HG02973 (cell line): ENCODE results near the gene SHOX.

Experiments
- ATAC-seq: cut with Tn5 transposase; IDR thresholded peaks from one replicate; pipeline ENCODE4 v1.9.1; 2021; ENCODE audit warnings: moderate library complexity; ENCODE audit not compliant: unreplicated experiment

The SHOX gene

DNA sequence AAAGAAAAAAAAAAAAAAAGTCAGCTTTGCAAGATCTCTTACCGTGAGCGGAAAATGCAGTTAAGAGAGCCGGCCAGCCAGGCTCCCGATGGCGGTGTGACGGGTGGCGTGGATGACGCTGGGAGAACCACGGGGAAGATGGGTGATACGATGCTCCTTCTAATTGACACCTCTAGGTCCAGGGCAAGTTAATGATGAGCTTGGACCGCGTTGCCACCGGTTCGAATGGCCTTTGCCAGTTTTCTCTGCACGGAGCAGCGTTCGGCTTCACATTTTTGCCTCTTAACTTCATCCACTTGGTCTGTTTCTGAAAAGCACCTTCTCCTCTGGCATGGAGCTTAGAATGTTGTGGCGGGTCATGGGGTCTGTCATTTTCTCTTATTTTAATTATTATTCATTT is 33.2 kb downstream of the SHOX start:
- no peak for ATAC-seq

DNA sequence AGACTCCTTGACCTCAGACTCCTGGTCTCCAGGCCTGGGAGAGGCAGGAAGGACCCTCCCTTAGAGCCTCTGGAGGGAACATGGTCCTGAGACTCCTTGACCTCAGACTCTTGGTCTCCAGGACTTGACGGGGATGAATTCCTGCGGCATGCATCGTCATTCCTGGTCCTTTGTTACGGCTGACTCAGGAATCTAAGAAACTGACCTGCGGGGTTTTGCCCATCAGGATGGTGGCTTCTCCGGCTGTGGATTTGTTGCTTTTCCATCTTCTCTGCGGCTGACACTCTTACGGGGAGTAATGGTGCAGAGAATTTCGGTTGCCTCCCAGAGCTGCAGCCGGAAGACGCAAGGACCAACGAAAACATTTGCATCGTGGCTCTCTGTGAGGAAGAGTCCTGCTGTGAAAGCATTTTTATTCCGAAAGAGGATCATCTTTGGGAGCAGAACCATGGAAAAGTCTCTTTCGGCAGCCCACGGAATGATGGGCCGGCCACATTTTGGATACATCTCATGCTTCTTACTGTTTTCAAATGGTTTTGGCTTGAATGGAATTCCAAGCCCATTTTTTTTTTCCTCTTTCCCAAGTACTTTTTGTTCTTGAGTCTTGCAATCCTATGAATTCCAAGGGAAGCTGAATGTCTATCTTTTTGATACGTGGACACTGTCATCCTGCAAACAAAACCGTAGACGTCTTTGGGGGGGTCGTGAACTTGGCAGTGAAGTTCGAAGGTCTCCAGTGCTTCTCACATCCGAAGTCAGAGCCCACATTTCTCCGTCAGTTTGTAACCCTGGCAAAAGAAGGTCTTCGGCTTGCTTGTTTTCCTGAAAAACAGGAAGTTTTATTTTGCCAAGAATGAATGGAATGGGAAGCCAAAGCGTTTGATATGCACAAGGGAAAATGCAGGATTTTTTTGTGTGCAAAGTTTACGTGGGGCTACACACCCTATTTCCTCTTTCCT is 36.5 kb downstream of the SHOX start:
- no peak for ATAC-seq

DNA sequence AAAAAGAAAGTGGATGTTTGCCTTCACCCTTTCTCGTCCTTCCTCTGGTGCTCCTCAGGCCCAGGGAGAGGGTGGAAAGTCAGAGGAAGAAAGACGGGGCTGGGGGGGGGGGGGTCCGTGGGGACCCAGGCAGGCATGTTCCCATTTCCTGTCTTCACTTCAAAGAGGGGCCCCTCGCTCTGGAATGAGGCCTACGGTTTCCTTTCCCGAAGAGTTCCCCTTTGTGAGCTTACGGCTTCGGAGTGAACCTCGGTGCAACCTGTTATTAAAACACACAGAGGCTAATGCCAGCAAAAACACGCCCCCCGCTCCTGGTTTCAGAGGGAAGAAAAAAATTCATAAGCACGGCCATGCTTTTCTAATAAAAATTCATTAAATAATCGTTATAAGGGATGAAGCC is 40.1 kb downstream of the SHOX start:
- no peak for ATAC-seq

DNA sequence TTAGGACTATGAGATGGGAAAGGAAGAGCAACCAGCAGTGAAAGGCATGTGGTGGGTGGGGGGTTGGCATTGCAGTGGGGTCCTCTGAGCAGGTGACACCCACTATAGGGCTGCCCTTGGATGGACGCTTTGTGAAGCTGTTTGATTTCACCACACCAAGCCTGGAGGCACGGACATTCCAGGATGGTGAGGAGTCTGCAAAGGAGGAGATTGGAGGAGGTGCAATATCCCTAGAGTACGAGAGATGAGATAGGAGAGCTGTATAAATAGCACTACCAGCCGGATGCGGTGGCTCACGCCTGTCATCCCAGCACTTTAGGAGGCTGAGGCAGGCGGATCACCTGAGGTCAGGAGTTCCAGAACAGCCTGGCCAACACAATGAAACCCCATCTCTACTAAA is 42.3 kb downstream of the SHOX start:
- no peak for ATAC-seq

DNA sequence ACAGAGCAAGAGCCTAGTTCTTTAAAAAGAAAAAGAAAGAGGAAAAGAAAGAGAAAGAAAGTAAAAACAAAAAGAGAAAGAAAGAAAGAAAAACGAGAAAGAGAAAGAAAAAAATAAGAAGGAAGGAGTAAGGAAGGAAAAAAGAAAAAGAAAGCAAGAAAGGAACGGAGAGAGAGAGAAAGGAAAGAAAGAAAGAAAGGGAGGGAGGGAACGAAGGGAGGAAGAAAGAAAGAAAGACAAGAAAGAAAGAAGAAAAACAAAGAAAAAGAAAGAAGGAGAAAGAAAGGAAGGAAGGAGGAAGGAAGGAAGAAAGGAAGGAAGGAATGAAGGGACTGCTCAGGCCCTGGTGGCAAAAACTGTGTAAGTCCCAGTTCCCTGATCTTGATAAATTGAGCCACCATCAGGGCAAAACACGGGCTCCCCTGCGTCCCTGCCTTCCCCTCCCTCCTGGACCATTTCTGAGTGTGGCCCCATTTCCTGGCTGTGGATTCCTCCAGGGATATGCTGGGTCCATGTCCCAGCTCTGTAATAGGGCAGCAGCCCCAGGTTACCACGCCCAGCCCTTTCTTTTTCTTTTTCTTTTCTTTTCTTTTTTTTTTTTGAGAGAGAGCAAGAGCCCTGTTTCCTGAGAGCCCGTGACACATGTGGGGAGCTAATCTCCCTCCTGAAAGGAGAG is 44.8 kb downstream of the SHOX start:
- ATAC-seq, result no peak

DNA sequence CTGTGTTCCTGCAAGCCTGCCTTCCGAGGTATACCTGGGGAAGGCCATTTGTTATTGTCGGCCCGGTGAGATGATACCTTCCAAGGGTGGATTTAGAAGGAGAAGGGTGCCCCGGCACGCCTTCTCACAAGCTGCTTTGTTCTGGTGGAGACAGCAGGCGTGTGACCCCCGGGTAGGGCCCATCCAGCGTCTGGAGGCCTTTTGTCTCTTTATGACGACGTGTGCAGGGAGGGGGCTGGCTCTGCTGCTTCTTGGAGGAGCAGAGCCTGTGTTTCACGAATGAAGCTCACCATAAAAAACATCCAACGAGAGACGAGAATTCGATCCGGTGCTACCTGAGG is 45.3 kb downstream of the SHOX start:
- no peak for ATAC-seq

DNA sequence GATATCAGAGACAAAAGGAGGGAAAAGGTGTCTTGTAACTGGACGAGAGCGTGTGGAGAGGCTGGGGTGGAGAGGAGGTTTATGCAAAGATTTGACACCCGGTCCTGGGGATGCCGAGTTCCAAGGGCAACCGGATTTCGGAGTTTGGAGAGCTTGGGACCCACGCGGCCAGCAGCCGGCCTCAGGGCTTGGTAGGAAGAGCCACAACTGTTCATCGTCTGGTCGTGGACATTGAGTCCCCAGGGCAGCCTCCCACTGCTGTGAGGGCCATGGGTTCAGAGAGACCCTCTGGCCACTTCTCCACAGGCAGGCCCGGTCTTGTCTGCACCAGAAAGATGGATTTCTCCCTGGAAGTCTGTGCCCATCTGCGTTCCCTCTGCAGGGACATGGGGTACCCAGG is 46.8 kb downstream of the SHOX start:
- no peak for ATAC-seq

DNA sequence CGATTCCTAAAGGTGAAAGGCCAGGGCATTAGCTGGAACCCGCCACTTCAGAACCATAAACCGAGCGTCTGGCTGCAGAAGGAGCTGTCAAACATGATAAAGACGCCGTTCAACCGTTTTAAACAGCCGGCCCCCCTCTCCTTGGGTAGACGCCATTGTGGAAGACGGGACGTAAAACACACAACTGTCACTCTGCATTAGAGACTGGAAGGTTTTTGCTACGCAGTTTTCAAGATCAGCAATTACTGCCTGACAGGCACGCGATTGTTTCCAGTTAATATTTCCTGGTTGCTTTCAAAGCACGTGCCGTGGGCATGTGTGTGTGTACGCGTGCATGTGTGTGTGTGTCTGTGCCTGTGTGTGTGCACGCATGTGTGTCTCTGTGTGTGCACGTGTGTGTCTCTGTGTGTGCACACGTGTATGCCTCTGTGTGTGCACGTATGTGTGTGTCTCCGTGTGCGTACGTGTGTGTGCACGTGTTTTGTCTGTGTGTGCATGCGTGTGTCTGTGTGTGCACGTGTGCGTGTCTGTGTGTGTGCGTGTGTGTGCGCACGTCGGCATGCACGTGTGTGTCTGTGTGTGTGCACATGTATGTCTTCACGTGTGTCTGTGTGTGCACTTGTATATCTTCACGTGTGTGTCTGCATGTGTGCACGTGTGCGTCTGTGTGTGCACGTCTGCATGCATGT is 48.8 kb downstream of the SHOX start:
- no peak for ATAC-seq

DNA sequence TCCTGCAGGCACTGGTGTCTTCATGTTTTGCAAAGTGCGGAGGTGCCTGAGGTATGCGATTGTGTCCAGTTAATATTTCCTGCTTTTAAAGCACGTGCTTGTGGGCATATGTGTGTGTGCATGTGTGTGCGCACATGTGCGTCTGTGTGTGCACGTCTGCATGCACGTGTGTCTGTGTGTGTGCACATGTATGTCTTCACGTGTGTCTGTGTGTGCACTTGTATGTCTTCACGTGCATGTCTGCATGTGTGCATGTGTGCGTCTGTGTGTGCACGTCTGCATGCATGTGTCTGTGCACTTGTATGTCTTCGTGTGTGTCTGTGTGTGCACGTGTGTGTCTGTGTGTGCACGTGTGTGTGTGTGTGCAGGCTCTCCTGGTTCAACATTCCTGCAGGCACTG is 49.5 kb downstream of the SHOX start:
- ATAC-seq, result no peak

DNA sequence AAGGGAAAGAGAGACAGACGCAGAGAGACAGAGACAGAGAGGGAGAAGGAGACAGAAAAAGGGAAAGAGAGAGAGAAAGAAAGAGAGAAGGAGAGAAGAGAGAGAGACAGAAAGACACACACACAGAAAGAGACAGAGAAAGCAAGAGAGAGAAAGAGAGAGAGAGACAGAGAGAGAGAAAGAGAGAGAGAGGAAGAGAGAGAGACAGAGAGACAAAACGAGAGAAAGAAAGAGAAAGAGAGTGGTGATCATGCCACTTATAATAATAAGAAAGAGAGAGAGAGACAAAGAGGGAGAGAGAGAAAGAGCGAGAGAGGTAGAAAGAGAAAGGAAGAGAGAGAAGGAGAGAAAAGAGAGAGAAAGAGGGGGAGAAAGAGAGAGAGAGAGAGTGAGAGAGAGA is 51.4 kb downstream of the SHOX start:
- no peak for ATAC-seq

DNA sequence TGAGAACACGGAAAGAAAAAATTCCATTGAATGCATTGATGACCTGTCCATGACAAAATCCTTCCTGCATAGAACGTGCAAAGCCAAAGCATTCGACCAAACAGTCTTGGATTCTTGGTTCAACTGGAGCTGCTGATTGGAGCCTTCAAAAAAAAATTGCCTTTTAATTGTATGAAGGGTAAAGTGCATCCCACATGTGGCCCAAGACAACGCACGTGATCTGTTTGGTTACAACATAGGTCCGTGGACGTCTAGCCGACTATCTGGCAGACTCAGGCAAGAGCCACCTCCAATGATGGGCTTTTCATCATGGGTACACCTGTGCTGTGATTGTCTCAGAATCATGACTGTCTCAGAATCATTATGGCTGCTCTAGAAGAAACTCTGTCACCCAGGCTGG is 52.3 kb downstream of the SHOX start:
- no peak for ATAC-seq

DNA sequence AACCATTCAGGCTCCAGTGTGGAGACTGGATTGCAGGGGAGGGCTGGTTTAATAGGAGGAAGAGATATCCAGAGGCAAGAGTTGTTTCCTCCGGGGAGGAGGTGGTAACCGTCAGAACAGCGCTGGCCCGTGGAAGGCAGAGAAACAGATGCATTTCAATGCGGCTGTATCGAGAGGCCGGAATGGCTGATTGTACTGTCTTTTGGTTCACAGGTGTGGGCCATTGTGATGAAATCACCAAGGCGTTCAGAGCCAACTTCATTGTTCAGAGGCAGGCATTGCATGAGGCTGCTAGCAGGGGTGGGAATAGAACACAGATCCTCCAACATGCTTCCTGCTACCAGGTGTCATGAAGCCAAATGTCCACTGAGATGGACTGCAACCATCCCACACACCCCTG is 53.0 kb downstream of the SHOX start:
- ATAC-seq, result no peak

DNA sequence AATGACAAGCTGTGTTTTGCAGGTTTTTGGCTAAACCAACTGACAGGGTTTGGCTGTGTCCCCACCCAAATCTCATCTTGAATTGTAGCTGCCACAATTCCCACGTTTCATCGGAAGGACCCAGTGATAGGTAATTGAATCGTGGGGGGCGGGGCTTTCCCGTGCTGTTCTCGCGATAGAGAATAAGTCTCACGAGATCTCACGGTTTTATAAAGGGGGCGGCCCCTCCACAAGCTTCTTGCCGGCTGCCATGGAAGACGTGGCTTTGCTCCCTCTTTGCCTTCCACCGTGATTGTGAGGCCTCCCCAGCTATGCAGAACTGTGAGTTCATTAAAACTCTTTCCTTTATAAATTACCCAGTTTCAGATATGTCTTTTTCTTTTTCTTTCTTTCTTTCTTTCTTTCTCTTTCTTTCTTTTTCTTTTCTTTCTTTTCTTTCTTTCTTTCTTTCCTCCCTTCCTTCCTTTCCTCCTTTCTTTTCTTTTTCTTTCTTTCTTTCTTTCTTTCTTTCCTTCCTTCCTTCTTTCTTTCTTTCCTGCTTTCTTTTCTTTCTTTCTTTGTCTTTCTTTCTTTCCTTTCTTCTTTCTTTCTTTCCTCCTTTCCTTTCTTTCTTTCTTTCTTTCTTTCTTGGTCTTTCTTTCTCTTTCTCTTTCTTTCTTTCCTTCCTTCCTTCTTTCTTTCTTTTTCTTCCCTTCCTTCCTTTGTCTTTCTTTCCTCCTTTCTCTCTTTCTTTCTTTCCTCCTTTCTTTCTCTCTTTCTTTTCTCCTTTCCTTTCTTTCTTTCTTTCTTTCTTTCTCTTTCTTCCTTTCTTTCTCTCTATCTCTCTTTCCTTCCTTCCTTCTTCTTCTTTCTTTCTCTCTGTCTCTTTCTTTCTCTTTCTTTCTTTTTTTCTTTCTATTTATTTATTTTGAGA is 54.8 kb downstream of the SHOX start:
- no peak for ATAC-seq

DNA sequence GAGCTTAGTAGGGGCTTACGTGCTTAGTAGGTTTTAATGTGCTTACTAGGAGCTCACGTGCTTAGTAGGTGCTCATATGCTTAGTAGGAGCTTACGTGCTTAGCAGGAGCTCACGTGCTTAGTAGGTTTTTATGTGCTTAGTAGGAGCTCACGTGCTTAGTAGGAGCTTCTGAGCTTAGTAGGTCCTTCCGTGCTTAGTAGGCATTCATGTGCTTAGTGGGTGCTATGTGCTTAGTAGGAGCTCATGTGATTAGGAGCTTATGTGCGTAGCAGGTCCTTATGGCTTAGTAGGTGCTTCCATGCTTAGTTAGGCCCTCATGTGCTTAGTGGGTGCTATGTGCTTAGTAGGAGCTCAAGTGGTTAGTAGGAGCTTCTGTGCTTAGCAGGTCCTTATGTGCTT is 59.4 kb downstream of the SHOX start:
- no peak for ATAC-seq

DNA sequence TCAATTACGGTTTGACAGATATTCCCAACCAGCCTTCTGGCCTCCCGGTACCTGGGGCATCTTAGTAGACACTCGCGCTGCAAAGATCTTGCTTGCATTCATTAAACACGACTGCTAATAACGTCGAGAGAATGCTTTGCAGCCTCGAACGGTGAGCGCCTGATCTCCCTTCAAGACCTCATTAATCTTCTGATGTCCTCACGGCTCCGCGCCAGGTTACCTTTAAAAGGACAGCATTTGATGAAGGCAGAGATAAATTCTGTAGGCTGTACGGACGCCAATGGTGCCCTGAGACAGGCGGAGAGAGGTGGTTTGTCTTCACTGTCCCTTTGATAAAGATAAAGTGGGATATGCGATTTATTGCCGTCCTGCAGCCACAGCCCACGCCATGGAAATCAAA is 64.2 kb downstream of the SHOX start:
- ATAC-seq, result no peak

DNA sequence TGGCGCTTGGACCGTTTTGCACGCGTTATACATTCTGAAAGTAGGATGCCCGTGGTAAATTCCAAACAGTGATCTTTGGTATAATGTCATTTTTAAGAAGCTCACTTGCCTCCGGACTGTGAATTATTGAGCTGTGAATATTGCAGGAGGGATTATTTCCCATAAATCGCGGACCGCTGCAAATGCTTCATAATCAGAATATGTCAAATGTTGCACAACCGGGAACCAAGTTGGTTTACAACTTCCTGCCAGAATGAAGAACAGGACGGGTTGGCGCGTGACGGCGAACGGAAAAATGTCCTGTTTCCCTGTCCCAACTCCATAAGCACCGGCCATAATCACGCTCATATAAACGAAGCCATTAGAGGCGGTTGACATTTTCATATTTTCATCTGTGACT is 67.6 kb downstream of the SHOX start:
- ATAC-seq, result no peak

DNA sequence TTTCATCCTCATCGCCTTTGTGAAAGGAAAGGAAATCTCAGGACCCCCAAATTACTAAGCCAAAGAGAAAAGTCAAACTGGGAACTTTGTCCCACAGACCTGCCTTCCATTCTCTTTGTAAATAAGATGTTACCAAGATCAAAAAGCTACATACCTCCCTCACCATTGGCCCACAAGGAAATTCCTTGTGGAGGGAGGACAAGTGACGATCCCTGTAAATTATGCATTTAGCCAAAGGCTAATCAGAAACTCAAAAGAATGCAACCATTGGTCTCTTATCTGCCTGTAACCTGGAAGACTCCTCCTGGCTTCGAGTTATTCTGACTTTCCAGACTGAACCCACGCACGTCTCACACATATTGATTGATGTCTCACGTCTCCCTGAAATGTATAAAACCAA is 70.3 kb downstream of the SHOX start:
- ATAC-seq, result no peak

DNA sequence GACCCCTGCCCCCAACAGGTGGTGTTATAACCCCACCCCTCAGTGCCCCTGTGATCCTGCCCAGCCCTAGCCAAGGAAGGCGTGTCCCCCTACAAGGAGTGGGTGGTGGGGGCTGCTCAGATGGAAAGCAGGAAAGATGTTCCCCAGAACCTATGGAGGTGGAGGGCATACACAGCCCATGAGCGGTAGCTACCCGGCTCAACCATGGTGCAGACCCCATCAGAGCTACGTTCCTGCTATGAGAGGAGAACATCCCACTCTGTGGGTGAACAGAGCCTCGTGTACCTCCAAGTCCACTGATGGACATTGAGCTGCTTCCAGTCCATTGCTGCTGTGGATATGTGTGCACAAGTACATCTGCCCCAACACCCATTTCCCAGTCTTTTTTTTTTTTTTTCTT is 71.1 kb downstream of the SHOX start:
- ATAC-seq, result no peak

DNA sequence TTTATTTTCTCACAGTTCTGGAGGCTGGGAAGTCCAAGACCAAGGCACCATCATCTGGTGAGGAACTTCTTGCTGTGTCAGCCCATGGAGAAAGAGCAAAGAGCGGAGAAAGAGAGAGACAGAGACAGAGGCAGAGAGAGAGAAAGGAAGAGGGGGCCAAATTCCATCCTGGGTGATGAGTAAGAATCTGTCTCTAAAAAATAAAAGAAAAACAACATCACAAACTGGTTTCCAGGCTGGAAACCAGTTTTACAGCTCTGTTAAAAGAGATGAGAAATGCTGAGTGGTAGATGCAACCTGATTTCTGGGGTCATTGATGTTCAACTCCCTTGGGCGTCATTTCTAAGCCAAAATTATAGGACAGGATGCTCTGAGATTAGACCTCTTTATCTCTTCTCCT is 72.9 kb downstream of the SHOX start:
- ATAC-seq, result no peak

DNA sequence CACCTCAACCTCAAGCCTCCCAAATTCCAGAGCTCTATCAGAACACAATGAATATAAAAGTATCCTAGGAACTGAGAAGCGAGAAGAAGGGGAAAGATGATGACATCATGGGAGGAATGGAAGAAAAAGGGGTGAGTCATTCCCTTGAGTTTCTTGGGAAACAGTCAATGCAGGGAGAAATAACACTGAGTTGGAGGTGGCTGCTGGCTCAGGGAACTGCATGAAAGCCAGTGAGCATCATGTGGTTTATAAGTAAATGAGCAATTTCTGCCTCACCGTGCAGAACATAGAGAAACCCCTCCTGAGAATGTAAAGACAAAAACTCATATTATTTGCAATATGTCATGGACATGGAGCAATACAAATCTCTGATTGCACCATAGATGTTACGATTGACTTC is 73.3 kb downstream of the SHOX start:
- ATAC-seq, result no peak
